ENCODE measurements around the gene C16orf96. TPM values are rescaled to one million over a fixed set of nuclear protein-coding genes. Genes with fewer than 3 reads are reported as not detected.
A peak's percentile ranks its signal among the peaks of the same experiment; 100 is the strongest.

The C16orf96 gene
- total and polyA plus RNA-seq, 2 of the 13 experiments (the other 11 are each of a cell fraction or from before 2014, with no cell fraction given), result 0.03 TPM; not detected in 1

GRCh38 chr16:4604401-4604800 lies 48.3 kb downstream of the C16orf96 start:
- BruUV-seq (replicated peaks), result no TSS peak
- Histone ChIP-seq H4K20me1 (ENCODE audit: insufficient read depth, low read length) (no peaks in the 10 kb centered on the region), H2AFZ (ENCODE audit: low read length) (no peak overlapping the region), H3K27me3 (ENCODE audit: control insufficient read depth in 1 of 2, insufficient read depth in 2 of 2, low read length in 2 of 2) (peaks cover 2 to 35% of the 10 kb centered on the region in 2 experiments; a peak in 4 of 5 replicates), H3K9ac (ENCODE audit: insufficient read depth, low read depth, low read length) (no peak overlapping the region), H3K4me1 (ENCODE audit: insufficient read depth, low read length) (peaks cover 33% of the 10 kb centered on the region), H3K9me3 (ENCODE audit: low read length) (no peaks in the 10 kb centered on the region), H3K4me3 (replicated peaks in 1 of 3; ENCODE audit: insufficient read depth in 1 of 3, low read depth in 2 of 3, low read length in 3 of 3) (no peak overlapping the region), H3K4me2 (ENCODE audit: low read depth, low read length) (no peak overlapping the region), H3K36me3 (replicated peaks in 1 of 2; ENCODE audit: control insufficient read depth in 1 of 2, insufficient read depth in 2 of 2, low read length in 2 of 2) (peaks cover 5 to 14% of the 10 kb centered on the region in 2 experiments; a peak in 2 of 5 replicates), H3K27ac (ENCODE audit: extremely low read length, insufficient read depth, low read length) (no peak overlapping the region), H3K79me2 (ENCODE audit: insufficient read depth, low read length) (no peaks in the 10 kb centered on the region)
- intact Hi-C loops (cut with micrococcal nuclease; ENCODE audit: unreplicated experiment), result no loop called here
- 0% methylated on average over 1 of the region's 15 CpGs for WGBS (ENCODE audit: low lambda C conversion rate)
- in situ Hi-C loops (cut with HindIII; ENCODE audit: extremely low pct_ligation_motif_present, low pct_unique_long_range_greater_than_20kb), result no loop called here
- FAIRE-seq (no peak), DNase-seq (ENCODE audit: low spot score) (no peak), ATAC-seq (peak; percentile 13)
- ChIA-PET POLR2A (no interaction called here), CTCF (ENCODE audit: low intra/inter-chr PET ratio, low total read pairs) (no interaction called here)
- no peak for TF ChIP-seq MBD4 (IDR thresholded peaks at IDR 0.05; ENCODE audit: borderline replicate concordance, low read length)
- TF ChIP-seq, protein P1, sequence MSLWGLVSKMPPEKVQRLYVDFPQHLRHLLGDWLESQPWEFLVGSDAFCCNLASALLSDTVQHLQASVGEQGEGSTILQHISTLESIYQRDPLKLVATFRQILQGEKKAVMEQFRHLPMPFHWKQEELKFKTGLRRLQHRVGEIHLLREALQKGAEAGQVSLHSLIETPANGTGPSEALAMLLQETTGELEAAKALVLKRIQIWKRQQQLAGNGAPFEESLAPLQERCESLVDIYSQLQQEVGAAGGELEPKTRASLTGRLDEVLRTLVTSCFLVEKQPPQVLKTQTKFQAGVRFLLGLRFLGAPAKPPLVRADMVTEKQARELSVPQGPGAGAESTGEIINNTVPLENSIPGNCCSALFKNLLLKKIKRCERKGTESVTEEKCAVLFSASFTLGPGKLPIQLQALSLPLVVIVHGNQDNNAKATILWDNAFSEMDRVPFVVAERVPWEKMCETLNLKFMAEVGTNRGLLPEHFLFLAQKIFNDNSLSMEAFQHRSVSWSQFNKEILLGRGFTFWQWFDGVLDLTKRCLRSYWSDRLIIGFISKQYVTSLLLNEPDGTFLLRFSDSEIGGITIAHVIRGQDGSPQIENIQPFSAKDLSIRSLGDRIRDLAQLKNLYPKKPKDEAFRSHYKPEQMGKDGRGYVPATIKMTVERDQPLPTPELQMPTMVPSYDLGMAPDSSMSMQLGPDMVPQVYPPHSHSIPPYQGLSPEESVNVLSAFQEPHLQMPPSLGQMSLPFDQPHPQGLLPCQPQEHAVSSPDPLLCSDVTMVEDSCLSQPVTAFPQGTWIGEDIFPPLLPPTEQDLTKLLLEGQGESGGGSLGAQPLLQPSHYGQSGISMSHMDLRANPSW (CRISPR knock-in tag; IDR thresholded peaks at IDR 0.05; ENCODE audit: borderline replicate concordance), result no peak
- TF ChIP-seq SRSF1 (optimal IDR thresholded peaks at IDR 0.05; ENCODE audit: low read depth, low read length), result no peak
- TF ChIP-seq GZF1 (CRISPR knock-in tag; IDR thresholded peaks at IDR 0.05), result no peak
- TF ChIP-seq GPN1 (CRISPR knock-in tag; IDR thresholded peaks at IDR 0.05; ENCODE audit: borderline replicate concordance), result no peak
- TF ChIP-seq ZSCAN21 (CRISPR knock-in tag; IDR thresholded peaks at IDR 0.05; ENCODE audit: borderline replicate concordance), result no peak
- TF ChIP-seq MTF1 (CRISPR knock-in tag; IDR thresholded peaks at IDR 0.05), result no peak

Measured in HepG2 (cell line).